MCF 10A (cell line): ENCODE results near the gene KIRREL3. TPM values are rescaled to one million over a fixed set of nuclear protein-coding genes. Genes with fewer than 3 reads are reported as not detected.

Experiments used
- BruUV-seq: library from RNA; stranded (reverse); fragments of 400-500 nt; replicated peaks from 2 replicates; lab custom pipeline; 2021; lab: Mats Ljungman, UMichigan
- CTCF ChIA-PET: fragments of 300-600 bp; sonication (Branson Sonifier 250); formaldehyde crosslinking; extraction: SDS; loops from one replicate; lab custom pipeline; 2021; ENCODE audit warnings: antibody characterized with exemption, inconsistent platforms; lab: Yijun Ruan, JAX
- POLR2A ChIA-PET: fragments of 300-600, 350-650 bp; sonication (Branson Sonifier 250); formaldehyde crosslinking; extraction: SDS; loops from one replicate; lab custom pipeline; 2020; ENCODE audit warnings: antibody characterized with exemption, inconsistent platforms; lab: Yijun Ruan, JAX
- DNase-seq: peaks from one replicate; pipeline ENCODE4 v3.0.0-alpha.2; 2018; ENCODE audit not compliant: unreplicated experiment
- H3K27ac Mint-ChIP-seq: one replicate; pipeline ENCODE4 v1.8.0; 2022; ENCODE audit warnings: mild to moderate bottlenecking, low read depth, mixed read lengths; ENCODE audit not compliant: unreplicated experiment
- H3K27me3 Mint-ChIP-seq: one replicate; pipeline ENCODE4 v1.8.0; 2022; ENCODE audit warnings: mixed read lengths; ENCODE audit not compliant: insufficient read depth, unreplicated experiment
- H3K36me3 Mint-ChIP-seq: one replicate; pipeline ENCODE4 v1.8.0; 2022; ENCODE audit warnings: mild to moderate bottlenecking, moderate library complexity, mixed read lengths; ENCODE audit not compliant: insufficient read depth, unreplicated experiment
- H3K4me1 Mint-ChIP-seq: one replicate; pipeline ENCODE4 v1.8.0; 2022; ENCODE audit warnings: mixed read lengths; ENCODE audit not compliant: insufficient read depth, unreplicated experiment
- H3K4me3 Mint-ChIP-seq: one replicate; pipeline ENCODE4 v1.8.0; 2022; ENCODE audit warnings: mild to moderate bottlenecking, moderate library complexity, mixed read lengths; ENCODE audit not compliant: unreplicated experiment
- H3K9me3 Mint-ChIP-seq: one replicate; pipeline ENCODE4 v1.8.0; 2022; ENCODE audit warnings: mixed read lengths; ENCODE audit not compliant: unreplicated experiment
- intact Hi-C: fragments of 100-400 bp; cut with micrococcal nuclease; formaldehyde crosslinking; loops from 2 replicates; pipeline ENCODE4 v1.14.1; 2022
- total RNA-seq: library from RNA; stranded (reverse); gene quantifications from 2 replicates; pipeline ENCODE4 v1.2.3, GENCODE V29; 2022
- TF ChIP-seq, protein P1 (sequence below): fragments of 200-600 bp; IDR thresholded peaks from one replicate; pipeline ENCODE4 v1.8.0; 2022; ENCODE audit warnings: antibody characterized with exemption, mild to moderate bottlenecking; ENCODE audit not compliant: unreplicated experiment

Gene KIRREL3
- total RNA-seq, 1 experiment from 2014 or later = not detected

DNA sequence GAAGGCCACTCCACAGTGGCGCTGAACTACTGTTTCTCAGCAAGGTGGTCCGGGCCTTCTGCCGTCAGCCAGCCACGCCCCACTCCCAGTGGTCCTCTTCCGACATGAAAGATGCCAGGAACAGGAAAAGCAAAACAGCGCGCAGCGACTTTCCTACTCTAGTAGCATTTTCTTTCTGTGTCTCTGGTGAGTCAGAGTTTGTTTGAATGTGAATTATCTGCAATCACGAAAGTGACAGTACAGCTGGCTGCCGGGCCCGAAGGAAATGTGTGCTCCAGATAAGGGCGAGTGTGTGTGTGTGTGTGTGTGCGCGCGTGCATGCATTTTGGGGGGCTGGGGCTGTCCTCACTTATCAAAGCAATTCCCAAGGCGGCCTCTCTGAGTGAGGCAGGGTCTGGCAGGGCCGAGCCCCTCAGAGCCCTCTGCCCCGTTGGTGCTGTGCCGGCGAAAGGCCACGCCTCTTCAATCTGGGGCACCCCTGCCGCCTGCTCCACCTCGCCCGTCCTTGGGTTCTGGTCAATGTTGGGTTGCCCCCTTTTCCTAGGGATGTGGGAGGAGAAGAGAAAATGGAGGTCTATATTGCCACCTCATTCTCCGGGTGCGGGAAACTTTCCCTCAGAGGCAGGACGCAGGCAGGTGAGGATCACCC is 288.5 kb downstream of the KIRREL3 start:
- no peak overlapping the region for H3K27ac Mint-ChIP-seq
- H3K9me3 Mint-ChIP-seq = peaks cover 8% of the 10 kb centered on the region
- POLR2A ChIA-PET = no interaction called here
- TF ChIP-seq, protein P1, sequence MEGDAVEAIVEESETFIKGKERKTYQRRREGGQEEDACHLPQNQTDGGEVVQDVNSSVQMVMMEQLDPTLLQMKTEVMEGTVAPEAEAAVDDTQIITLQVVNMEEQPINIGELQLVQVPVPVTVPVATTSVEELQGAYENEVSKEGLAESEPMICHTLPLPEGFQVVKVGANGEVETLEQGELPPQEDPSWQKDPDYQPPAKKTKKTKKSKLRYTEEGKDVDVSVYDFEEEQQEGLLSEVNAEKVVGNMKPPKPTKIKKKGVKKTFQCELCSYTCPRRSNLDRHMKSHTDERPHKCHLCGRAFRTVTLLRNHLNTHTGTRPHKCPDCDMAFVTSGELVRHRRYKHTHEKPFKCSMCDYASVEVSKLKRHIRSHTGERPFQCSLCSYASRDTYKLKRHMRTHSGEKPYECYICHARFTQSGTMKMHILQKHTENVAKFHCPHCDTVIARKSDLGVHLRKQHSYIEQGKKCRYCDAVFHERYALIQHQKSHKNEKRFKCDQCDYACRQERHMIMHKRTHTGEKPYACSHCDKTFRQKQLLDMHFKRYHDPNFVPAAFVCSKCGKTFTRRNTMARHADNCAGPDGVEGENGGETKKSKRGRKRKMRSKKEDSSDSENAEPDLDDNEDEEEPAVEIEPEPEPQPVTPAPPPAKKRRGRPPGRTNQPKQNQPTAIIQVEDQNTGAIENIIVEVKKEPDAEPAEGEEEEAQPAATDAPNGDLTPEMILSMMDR = no peak
- peaks cover 23% of the 10 kb centered on the region for H3K27me3 Mint-ChIP-seq
- intact Hi-C loops = no loop called here
- BruUV-seq = no TSS peak
- CTCF ChIA-PET = interaction anchor here (1.1 to 1.5 kb wide), 2 partner anchors 63 to 278 kb away, joined by 3 to 4 read pairs; no protein-coding TSS in a partner anchor
- H3K4me1 Mint-ChIP-seq = no peaks in the 10 kb centered on the region
- no peak for DNase-seq
- H3K36me3 Mint-ChIP-seq = no peaks in the 10 kb centered on the region
- no peak overlapping the region for H3K4me3 Mint-ChIP-seq

DNA sequence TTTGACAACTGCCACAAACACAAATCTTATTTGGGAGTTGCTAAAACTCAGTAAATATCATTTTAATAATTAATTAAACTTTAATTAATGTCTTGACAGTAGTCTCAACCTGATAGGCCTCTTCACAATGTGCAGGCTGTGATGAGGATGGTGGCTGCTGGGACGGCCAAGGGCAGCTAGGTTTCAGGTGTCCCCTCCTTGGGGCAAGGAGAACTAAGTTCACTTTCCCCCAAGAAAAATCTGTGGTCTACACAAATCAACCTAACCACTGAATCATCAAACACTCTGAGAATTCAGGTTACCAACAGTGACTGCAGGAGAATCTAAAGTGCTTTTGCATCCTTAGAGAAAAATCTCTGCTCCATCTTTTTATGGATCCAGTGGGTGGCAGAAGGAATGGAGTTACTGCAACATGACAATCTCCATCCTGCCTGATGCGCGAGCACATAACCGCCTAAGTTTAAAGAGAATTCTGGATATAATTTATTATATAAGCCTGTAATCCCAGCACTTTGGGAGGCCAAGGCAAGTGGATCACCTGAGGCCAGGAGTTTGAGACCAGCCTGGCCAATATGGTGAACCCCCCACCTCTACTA is 289.7 kb downstream of the KIRREL3 start:
- ChIA-PET POLR2A (no interaction called here), CTCF (interaction anchor here (1.0 to 1.5 kb wide), 2 partner anchors 10 to 279 kb away, joined by 3 to 4 read pairs; no protein-coding TSS in a partner anchor)
- Mint-ChIP-seq H3K27ac (no peak overlapping the region), H3K27me3 (peaks cover 22% of the 10 kb centered on the region), H3K36me3 (no peaks in the 10 kb centered on the region), H3K9me3 (peaks cover 8% of the 10 kb centered on the region), H3K4me3 (no peak overlapping the region), H3K4me1 (no peaks in the 10 kb centered on the region)
- DNase-seq = no peak
- no TSS peak for BruUV-seq
- TF ChIP-seq, protein P1 = no peak
- intact Hi-C loops = no loop called here

DNA sequence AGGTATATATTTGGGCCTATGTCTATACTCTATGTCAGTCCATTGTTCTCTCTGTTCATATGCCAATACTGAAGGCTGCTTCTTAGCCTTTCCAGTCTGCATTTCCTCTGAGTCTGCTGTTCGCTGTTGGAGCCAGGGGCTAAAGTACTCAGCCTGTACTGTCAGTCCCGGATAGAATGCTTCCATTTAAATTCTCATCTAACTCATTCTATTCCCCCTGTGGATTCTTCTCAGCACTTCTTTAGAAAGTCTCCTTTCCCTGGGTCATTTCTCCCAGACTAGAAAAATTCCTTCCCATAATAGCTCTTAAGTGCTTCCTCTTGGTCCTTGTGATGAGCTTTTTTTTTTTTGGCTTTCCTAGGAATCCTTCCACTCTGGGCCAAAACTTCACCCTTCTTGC is 293.1 kb downstream of the KIRREL3 start:
- ChIA-PET CTCF (interaction anchor here (0.6 to 1.0 kb wide), 3 partner anchors 75 to 396 kb away, joined by 3 to 4 read pairs (median 4); no protein-coding TSS in a partner anchor), POLR2A (no interaction called here)
- Mint-ChIP-seq H3K4me1 (no peaks in the 10 kb centered on the region), H3K9me3 (peaks cover 8% of the 10 kb centered on the region), H3K27ac (no peak overlapping the region), H3K4me3 (no peak overlapping the region), H3K27me3 (peaks cover 12% of the 10 kb centered on the region), H3K36me3 (no peaks in the 10 kb centered on the region)
- intact Hi-C loops = no loop called here
- DNase-seq = no peak
- TF ChIP-seq, protein P1 = no peak
- no TSS peak for BruUV-seq

- TF ChIP-seq, protein P1 = no peak
- DNase-seq = no peak
- H3K4me3 Mint-ChIP-seq = no peak overlapping the region
- intact Hi-C loops = no loop called here
- H3K27ac Mint-ChIP-seq = no peak overlapping the region
- H3K27me3 Mint-ChIP-seq = peaks cover 9% of the 10 kb centered on the region
- peaks cover 6% of the 10 kb centered on the region for H3K36me3 Mint-ChIP-seq
- no TSS peak for BruUV-seq
- CTCF ChIA-PET = interaction anchor here (0.6 to 1.6 kb wide), 2 partner anchors 14 to 46 kb away, joined by 3 to 5 read pairs; no protein-coding TSS in a partner anchor
- no peaks in the 10 kb centered on the region for H3K4me1 Mint-ChIP-seq
- POLR2A ChIA-PET = no interaction called here
- H3K9me3 Mint-ChIP-seq = peaks cover 8% of the 10 kb centered on the region
These were observed 296.5 kb downstream of the KIRREL3 start for GRCh38 chr11:126704096-126704495.
